SK-N-SH (cell line): Measurements from ENCODE around the gene PRDX6. TPM values are rescaled to one million over a fixed set of nuclear protein-coding genes. Genes with fewer than 3 reads are reported as not detected.

ENCODE experiments used
- CTCF ChIA-PET: fragments of 300-600, 350-600 bp; formaldehyde crosslinking; extraction: SDS; loops from one replicate; lab custom pipeline; 2021; lab: Yijun Ruan, JAX
- POLR2A ChIA-PET: fragments of 350-600 bp; sonication (Branson Sonifier 250); formaldehyde crosslinking; extraction: SDS; loops from one replicate; lab custom pipeline; 2020; ENCODE audit warnings: antibody characterized with exemption, inconsistent platforms; lab: Yijun Ruan, JAX
- DNase-seq: peaks from one replicate; pipeline ENCODE4 v3.0.0; 2012
- H2AFZ ChIP-seq: fragments of 200-600 bp; sonication (generic); 2 replicates; pipeline ENCODE4 v1.8.1; 2016; ENCODE audit warnings: antibody characterized with exemption, mild to moderate bottlenecking, low read depth
- H3F3A ChIP-seq: fragments of 200-600 bp; sonication (generic); replicated peaks from 2 replicates; pipeline ENCODE3; 2016; ENCODE audit warnings: antibody characterized with exemption, mild to moderate bottlenecking; ENCODE audit not compliant: insufficient read depth
- H3K27ac ChIP-seq, 2 experiments: fragments of 200-500 bp in 1 of 2; fragments of 200-600 bp in 1 of 2; sonication (Bioruptor generic) in 1 of 2; sonication (generic), shearing (Covaris generic) in 1 of 2; 2 replicates each; pipeline versions ENCODE4 v1.5.1 to v1.6.1; 2014 to 2016; ENCODE audit warnings: low read depth in 2 of 2, inconsistent platforms in 1 of 2, low read length in 1 of 2, mild to moderate bottlenecking in 1 of 2, mixed read lengths in 1 of 2
- H3K27me3 ChIP-seq: fragments of 200-600 bp; sonication (generic), shearing (Covaris generic); 2 replicates; pipeline ENCODE4 v1.6.1; 2016; ENCODE audit warnings: mixed run types; ENCODE audit not compliant: insufficient read depth
- H3K36me3 ChIP-seq, 2 experiments: fragments of 200-500 bp in 1 of 2; fragments of 200-600 bp in 1 of 2; sonication (Bioruptor generic) in 1 of 2; sonication (generic) in 1 of 2; replicated peaks in 1 of 2; 2 replicates each; pipeline versions ENCODE3 to v1.5.1; 2014 to 2016; ENCODE audit warnings: low read length in 1 of 2, mild to moderate bottlenecking in 1 of 2; ENCODE audit not compliant: insufficient read depth in 2 of 2, control insufficient read depth in 1 of 2
- H3K4me1 ChIP-seq, 2 experiments: fragments of 200-500 bp in 1 of 2; fragments of 200-600 bp in 1 of 2; sonication (Bioruptor generic) in 1 of 2; sonication (generic), shearing (Covaris generic) in 1 of 2; 2 replicates each; pipeline versions ENCODE4 v1.5.1 to v1.6.1; 2014 to 2016; ENCODE audit warnings: low read depth in 1 of 2, low read length in 1 of 2, mixed run types in 1 of 2; ENCODE audit not compliant: insufficient read depth in 2 of 2, control insufficient read depth in 1 of 2
- H3K4me2 ChIP-seq: fragments of 200-600 bp; sonication (generic), shearing (Covaris generic); 2 replicates; pipeline ENCODE4 v1.6.1; 2017; ENCODE audit warnings: mixed run types
- H3K4me3 ChIP-seq, 2 experiments: fragments of 200-500 bp in 1 of 2; fragments of 200-600 bp in 1 of 2; sonication (Bioruptor generic) in 1 of 2; sonication (generic), shearing (Covaris generic) in 1 of 2; 2 replicates each; pipeline versions ENCODE4 v1.5.1 to v1.8.1; 2014 to 2016; ENCODE audit warnings: low read depth in 2 of 2, inconsistent platforms in 1 of 2, low read length in 1 of 2, mild to moderate bottlenecking in 1 of 2, mixed read lengths in 1 of 2, moderate library complexity in 1 of 2
- H3K79me2 ChIP-seq: fragments of 200-600 bp; sonication (generic); 2 replicates; pipeline ENCODE4 v1.8.1; 2017; ENCODE audit warnings: mild to moderate bottlenecking; ENCODE audit not compliant: insufficient read depth
- H3K9ac ChIP-seq: fragments of 200-600 bp; sonication (generic); 2 replicates; pipeline ENCODE4 v1.6.1; 2017; ENCODE audit warnings: mixed run types
- H3K9me2 ChIP-seq: fragments of 200-600 bp; sonication (generic); 2 replicates; pipeline ENCODE4 v1.6.1; 2017; ENCODE audit warnings: mixed run types
- H3K9me3 ChIP-seq: fragments of 200-600 bp; sonication (generic); 2 replicates; pipeline ENCODE4 v1.6.1; 2017; ENCODE audit warnings: mixed run types, mild to moderate bottlenecking, moderate library complexity
- H4K20me1 ChIP-seq: fragments of 200-600 bp; sonication (generic); 2 replicates; pipeline ENCODE4 v1.6.1; 2017; ENCODE audit warnings: mild to moderate bottlenecking, mixed run types; ENCODE audit not compliant: insufficient read depth
- ELF1 ChIP-seq: IDR thresholded peaks from 2 replicates; pipeline ENCODE4 v1.4.0; 2012
- EP300 ChIP-seq, 2 experiments: IDR thresholded peaks; 2 replicates each; pipeline versions ENCODE4 v1.4.0 to v1.6.1; 2012; ENCODE audit warnings: borderline replicate concordance in 1 of 2, low read depth in 1 of 2, low read length in 1 of 2
- FOXJ3 ChIP-seq: sonication (generic); formaldehyde crosslinking; IDR thresholded peaks from 2 replicates; pipeline ENCODE4 v1.5.1; 2020; ENCODE audit warnings: mild to moderate bottlenecking, missing genetic modification reagents
- GABPA ChIP-seq: IDR thresholded peaks from 2 replicates; pipeline ENCODE4 v1.4.0; 2012; ENCODE audit warnings: low read depth, mild to moderate bottlenecking
- GATA2 ChIP-seq: sonication (generic); formaldehyde crosslinking; IDR thresholded peaks from 2 replicates; pipeline ENCODE4 v1.5.0; 2020; ENCODE audit warnings: mild to moderate bottlenecking, missing genetic modification reagents
- IRF3 ChIP-seq: fragments of 150-350 bp; IDR thresholded peaks from 2 replicates; pipeline ENCODE4 v1.6.1; 2016; ENCODE audit warnings: mild to moderate bottlenecking, low read depth, low read length
- JUND ChIP-seq: IDR thresholded peaks from 2 replicates; pipeline ENCODE4 v1.4.0; 2012
- MXI1 ChIP-seq: IDR thresholded peaks from 2 replicates; pipeline ENCODE4 v1.6.1; 2012; ENCODE audit warnings: mild to moderate bottlenecking, low read depth, low read length, improper control_type of control experiment
- PBX3 ChIP-seq: IDR thresholded peaks from 2 replicates; pipeline ENCODE4; 2012
- POLR2AphosphoS5 ChIP-seq: IDR thresholded peaks from 2 replicates; pipeline ENCODE4 v1.6.1; 2012; ENCODE audit warnings: low read depth, low read length
- RAD21 ChIP-seq: IDR thresholded peaks from 2 replicates; pipeline ENCODE4 v1.6.1; 2012; ENCODE audit warnings: mild to moderate bottlenecking, low read length
- RCOR1 ChIP-seq: fragments of 150-350 bp; IDR thresholded peaks from 2 replicates; pipeline ENCODE4 v1.6.1; 2017; ENCODE audit warnings: antibody characterized with exemption, low read length
- REST ChIP-seq: IDR thresholded peaks from 2 replicates; pipeline ENCODE4 v1.6.1; 2012; ENCODE audit warnings: mild to moderate bottlenecking, low read depth, low read length, moderate library complexity
- RFX5 ChIP-seq: IDR thresholded peaks from 2 replicates; pipeline ENCODE4 v1.6.1; 2012; ENCODE audit warnings: mild to moderate bottlenecking, improper control_type of control experiment, low read length
- SMC3 ChIP-seq: IDR thresholded peaks from 2 replicates; pipeline ENCODE4 v1.6.1; 2012; ENCODE audit warnings: low read depth, low read length, improper control_type of control experiment
- TCF12 ChIP-seq: IDR thresholded peaks from 2 replicates; pipeline ENCODE4 v1.4.0; 2012
- USF1 ChIP-seq: IDR thresholded peaks from 2 replicates; pipeline ENCODE4 v1.4.0; 2012; ENCODE audit warnings: low read depth, borderline replicate concordance
- USF2 ChIP-seq: fragments of 150-350 bp; IDR thresholded peaks from 2 replicates; pipeline ENCODE4 v1.6.1; 2017; ENCODE audit warnings: antibody characterized with exemption, low read length, low read depth, borderline replicate concordance
- YY1 ChIP-seq: IDR thresholded peaks from 2 replicates; pipeline ENCODE4 v1.4.0; 2012; ENCODE audit warnings: low read depth, mild to moderate bottlenecking
- ZBTB33 ChIP-seq: IDR thresholded peaks from 2 replicates; pipeline ENCODE4 v1.4.0; 2012; ENCODE audit warnings: low read depth, borderline replicate concordance
- WGBS: methylation state at CpG from one replicate; pipeline ENCODE4 v1.1.6; 2017; ENCODE audit warnings: low lambda C conversion rate; 5-methylcytosine and 5-hydroxymethylcytosine counted together
- polyA plus RNA-seq, 3 experiments: library from polyadenylated mRNA; depleted of rRNA; stranded (reverse); fragments of >200 nt; gene quantifications; 2 replicates each; pipeline ENCODE4 v1.2.3, GENCODE V29; 2012

The PRDX6 gene
- polyA plus RNA-seq, 1 of the 3 experiments (the other 2 are of a cell fraction) = 224 TPM

- no peak overlapping the region for H3K9ac ChIP-seq
- H2AFZ ChIP-seq = no peak overlapping the region
- no peak overlapping the region for H3K4me2 ChIP-seq
- no peak for DNase-seq
- 46% methylated on average over 4 of the region's 4 CpGs for WGBS
- no peak overlapping the region for H3K4me3 ChIP-seq
- H4K20me1 ChIP-seq = no peaks in the 10 kb centered on the region
- CTCF ChIA-PET = no interaction called here
- no peaks in the 10 kb centered on the region for H3F3A ChIP-seq
- H3K27ac ChIP-seq = no peak overlapping the region
- no peaks in the 10 kb centered on the region for H3K9me3 ChIP-seq
- POLR2A ChIA-PET = no interaction called here
- no peaks in the 10 kb centered on the region for H3K27me3 ChIP-seq
- H3K36me3 ChIP-seq = no peaks in the 10 kb centered on the region
- no peaks in the 10 kb centered on the region for H3K79me2 ChIP-seq
- H3K9me2 ChIP-seq = no peaks in the 10 kb centered on the region
- no peaks in the 10 kb centered on the region for H3K4me1 ChIP-seq
- TF ChIP-seq YY1 (no peak), EP300 (IDR thresholded peaks at IDR 0.05; ENCODE audit: borderline replicate concordance in 1 of 2, low read depth in 1 of 2, low read length in 1 of 2) (no peak), JUND (no peak), RCOR1 (no peak), SMC3 (no peak), PBX3 (no peak), REST (no peak), GATA2 (CRISPR knock-in tag) (no peak)
These were observed 22.6 kb downstream of the PRDX6 start for GRCh38 chr1:173499729-173500128.

GRCh38 chr1:173502104-173502503 is 25.0 kb downstream of the PRDX6 start:
- WGBS = 87% methylated on average over 1 of the region's 1 CpG
- ChIA-PET POLR2A (no interaction called here), CTCF (no interaction called here)
- Histone ChIP-seq H3K27me3 (no peaks in the 10 kb centered on the region), H3F3A (peaks cover under 1% of the 10 kb centered on the region), H3K9me2 (no peaks in the 10 kb centered on the region), H3K36me3 (no peaks in the 10 kb centered on the region), H3K79me2 (no peaks in the 10 kb centered on the region), H4K20me1 (no peaks in the 10 kb centered on the region), H3K9ac (no peak overlapping the region), H3K4me2 (no peak overlapping the region), H2AFZ (no peak overlapping the region), H3K9me3 (no peaks in the 10 kb centered on the region), H3K27ac (no peak overlapping the region), H3K4me1 (no peaks in the 10 kb centered on the region; a peak in 1 of 4 replicates), H3K4me3 (no peak overlapping the region)
- no peak for DNase-seq
- TF ChIP-seq USF1 = no peak
- no peak for TF ChIP-seq IRF3
- TF ChIP-seq TCF12 = no peak
- no peak for TF ChIP-seq FOXJ3 (CRISPR knock-in tag)
- no peak for TF ChIP-seq YY1
- TF ChIP-seq EP300 (IDR thresholded peaks at IDR 0.05; ENCODE audit: borderline replicate concordance in 1 of 2, low read depth in 1 of 2, low read length in 1 of 2) = no peak
- no peak for TF ChIP-seq POLR2AphosphoS5
- TF ChIP-seq RAD21 = no peak
- no peak for TF ChIP-seq USF2
- no peak for TF ChIP-seq JUND
- no peak for TF ChIP-seq GABPA
- no peak for TF ChIP-seq ELF1
- TF ChIP-seq RFX5 = no peak
- no peak for TF ChIP-seq ZBTB33
- TF ChIP-seq MXI1 = no peak
